Vagina (tissue), 2 donors: Measurements from ENCODE around the gene NKG7.

Source experiments
- POLR2A ChIP-seq, 2 donors: fragments of 450-650 bp; IDR thresholded peaks; one replicate each; pipeline ENCODE4 v1.6.1; 2017; ENCODE audit warnings: antibody characterized with exemption in 2 of 2, mild to moderate bottlenecking in 2 of 2, moderate library complexity in 2 of 2
- TF ChIP-seq, protein P1 (sequence below), 3 experiments: fragments of 450-650 bp in 2 of 3; fragments of 200-600 bp in 1 of 3; sonication (generic) in 1 of 3; IDR thresholded peaks; one replicate each; pipeline ENCODE4 v1.5.1; 2017 to 2019; ENCODE audit warnings: antibody characterized with exemption in 3 of 3, mild to moderate bottlenecking in 2 of 3, moderate library complexity in 2 of 3

GRCh38 chr19:51377422-51377821, 5.0 kb upstream of the NKG7 start:
- TF ChIP-seq, protein P1, sequence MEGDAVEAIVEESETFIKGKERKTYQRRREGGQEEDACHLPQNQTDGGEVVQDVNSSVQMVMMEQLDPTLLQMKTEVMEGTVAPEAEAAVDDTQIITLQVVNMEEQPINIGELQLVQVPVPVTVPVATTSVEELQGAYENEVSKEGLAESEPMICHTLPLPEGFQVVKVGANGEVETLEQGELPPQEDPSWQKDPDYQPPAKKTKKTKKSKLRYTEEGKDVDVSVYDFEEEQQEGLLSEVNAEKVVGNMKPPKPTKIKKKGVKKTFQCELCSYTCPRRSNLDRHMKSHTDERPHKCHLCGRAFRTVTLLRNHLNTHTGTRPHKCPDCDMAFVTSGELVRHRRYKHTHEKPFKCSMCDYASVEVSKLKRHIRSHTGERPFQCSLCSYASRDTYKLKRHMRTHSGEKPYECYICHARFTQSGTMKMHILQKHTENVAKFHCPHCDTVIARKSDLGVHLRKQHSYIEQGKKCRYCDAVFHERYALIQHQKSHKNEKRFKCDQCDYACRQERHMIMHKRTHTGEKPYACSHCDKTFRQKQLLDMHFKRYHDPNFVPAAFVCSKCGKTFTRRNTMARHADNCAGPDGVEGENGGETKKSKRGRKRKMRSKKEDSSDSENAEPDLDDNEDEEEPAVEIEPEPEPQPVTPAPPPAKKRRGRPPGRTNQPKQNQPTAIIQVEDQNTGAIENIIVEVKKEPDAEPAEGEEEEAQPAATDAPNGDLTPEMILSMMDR (IDR thresholded peaks at IDR 0.05), result no peak
- no peak for TF ChIP-seq POLR2A (IDR thresholded peaks at IDR 0.05)
